ENCODE measurements around the gene ZNF532.

The ZNF532 gene

DNA sequence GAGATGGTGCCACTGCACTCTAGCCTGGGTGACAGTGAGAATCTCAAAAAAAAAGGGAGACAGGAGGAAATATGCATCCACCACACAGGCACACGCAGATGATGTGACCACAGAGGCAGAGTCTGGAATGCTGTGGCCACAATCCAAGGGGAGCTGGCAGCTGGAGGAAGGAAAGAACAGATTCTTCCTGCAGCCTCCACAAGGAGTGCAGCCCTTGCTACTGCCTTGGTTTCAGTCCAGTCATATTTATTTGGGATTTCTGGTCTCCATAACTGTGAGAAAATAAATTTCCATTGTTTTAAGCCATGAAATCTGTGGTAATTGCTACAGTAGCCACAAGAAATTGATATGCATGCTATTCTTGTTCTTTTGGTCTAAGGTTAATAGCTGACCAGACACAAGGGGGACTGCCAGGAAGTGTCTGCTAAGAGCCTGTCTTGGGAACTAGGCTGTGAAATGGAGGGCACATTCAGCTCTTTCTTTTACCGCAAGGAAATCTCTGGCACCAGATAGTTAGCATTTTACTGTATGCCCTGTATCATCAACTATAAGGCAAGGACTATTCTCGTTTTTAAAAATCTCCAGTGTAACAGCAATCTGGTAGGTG is 141.9 kb downstream of the ZNF532 start:
- no peaks in the 10 kb centered on the region for H3K27me3 ChIP-seq (ENCODE audit: insufficient read depth, low read length, poor library complexity)
- H3K79me2 ChIP-seq (ENCODE audit: insufficient read depth, low read length), result no peaks in the 10 kb centered on the region
- TF ChIP-seq CTCF (IDR thresholded peaks at IDR 0.05; ENCODE audit: borderline replicate concordance, extremely low read depth, low read length, poor library complexity, severe bottlenecking) (no peak), EZH2 (IDR thresholded peaks at IDR 0.05; ENCODE audit: borderline replicate concordance, low read depth, low read length, severe bottlenecking) (no peak)
- H2AFZ ChIP-seq (ENCODE audit: low read depth, low read length), result no peak overlapping the region
- no peak overlapping the region for H3K4me3 ChIP-seq (ENCODE audit: low read depth in 1 of 2, low read length in 2 of 2)
- H3K36me3 ChIP-seq (ENCODE audit: insufficient read depth, low read length), result no peaks in the 10 kb centered on the region
- no peak for ATAC-seq (ENCODE audit: insufficient read depth, low read depth)
- no peak overlapping the region for H3K27ac ChIP-seq (ENCODE audit: low read length)
- no peak overlapping the region for H3K9ac ChIP-seq (ENCODE audit: low read depth, low read length)
- no peak for DNase-seq
- no peak overlapping the region for H3K4me2 ChIP-seq (ENCODE audit: insufficient read depth, low read length)
- no peaks in the 10 kb centered on the region for H3K9me3 ChIP-seq (ENCODE audit: insufficient read depth, low read length, severe bottlenecking)
- H3K4me1 ChIP-seq (ENCODE audit: insufficient read depth, low read length), result no peaks in the 10 kb centered on the region
- no peaks in the 10 kb centered on the region for H4K20me1 ChIP-seq (ENCODE audit: insufficient read depth, low read length)

- Histone ChIP-seq H2AFZ (ENCODE audit: low read depth, low read length) (no peak overlapping the region), H3K4me1 (ENCODE audit: insufficient read depth, low read length) (no peaks in the 10 kb centered on the region), H3K36me3 (ENCODE audit: insufficient read depth, low read length) (no peaks in the 10 kb centered on the region), H3K79me2 (ENCODE audit: insufficient read depth, low read length) (no peaks in the 10 kb centered on the region), H3K9ac (ENCODE audit: low read depth, low read length) (no peak overlapping the region), H3K27ac (ENCODE audit: low read length) (no peak overlapping the region), H3K4me2 (ENCODE audit: insufficient read depth, low read length) (no peak overlapping the region), H3K27me3 (ENCODE audit: insufficient read depth, low read length, poor library complexity) (peaks cover 3% of the 10 kb centered on the region), H4K20me1 (ENCODE audit: insufficient read depth, low read length) (no peaks in the 10 kb centered on the region), H3K4me3 (ENCODE audit: low read depth in 1 of 2, low read length in 2 of 2) (no peak overlapping the region), H3K9me3 (ENCODE audit: insufficient read depth, low read length, severe bottlenecking) (no peaks in the 10 kb centered on the region)
- no peak for DNase-seq
- ATAC-seq (ENCODE audit: insufficient read depth, low read depth), result no peak
- no peak for TF ChIP-seq EZH2 (IDR thresholded peaks at IDR 0.05; ENCODE audit: borderline replicate concordance, low read depth, low read length, severe bottlenecking)
- no peak for TF ChIP-seq CTCF (IDR thresholded peaks at IDR 0.05; ENCODE audit: borderline replicate concordance, extremely low read depth, low read length, poor library complexity, severe bottlenecking)
Measured at GRCh38 chr18:59008302-59008974, 143.8 kb downstream of the ZNF532 start.

GRCh38 chr18:59009846-59010245 is 145.2 kb downstream of the ZNF532 start:
- Histone ChIP-seq H4K20me1 (ENCODE audit: insufficient read depth, low read length) (no peaks in the 10 kb centered on the region), H3K4me1 (ENCODE audit: insufficient read depth, low read length) (no peaks in the 10 kb centered on the region), H2AFZ (ENCODE audit: low read depth, low read length) (no peak overlapping the region), H3K36me3 (ENCODE audit: insufficient read depth, low read length) (no peaks in the 10 kb centered on the region), H3K9ac (ENCODE audit: low read depth, low read length) (no peak overlapping the region), H3K4me2 (ENCODE audit: insufficient read depth, low read length) (no peak overlapping the region), H3K27ac (ENCODE audit: low read length) (no peak overlapping the region), H3K4me3 (ENCODE audit: low read depth in 1 of 2, low read length in 2 of 2) (no peak overlapping the region), H3K27me3 (ENCODE audit: insufficient read depth, low read length, poor library complexity) (peaks cover 3% of the 10 kb centered on the region), H3K79me2 (ENCODE audit: insufficient read depth, low read length) (no peaks in the 10 kb centered on the region), H3K9me3 (ENCODE audit: insufficient read depth, low read length, severe bottlenecking) (no peaks in the 10 kb centered on the region)
- TF ChIP-seq CTCF (IDR thresholded peaks at IDR 0.05; ENCODE audit: borderline replicate concordance, extremely low read depth, low read length, poor library complexity, severe bottlenecking), result no peak
- no peak for TF ChIP-seq EZH2 (IDR thresholded peaks at IDR 0.05; ENCODE audit: borderline replicate concordance, low read depth, low read length, severe bottlenecking)
- no peak for ATAC-seq (ENCODE audit: insufficient read depth, low read depth)
- DNase-seq, result no peak

All from DND-41 (cell line).